ENCODE results near the gene DUSP9.

DNA sequence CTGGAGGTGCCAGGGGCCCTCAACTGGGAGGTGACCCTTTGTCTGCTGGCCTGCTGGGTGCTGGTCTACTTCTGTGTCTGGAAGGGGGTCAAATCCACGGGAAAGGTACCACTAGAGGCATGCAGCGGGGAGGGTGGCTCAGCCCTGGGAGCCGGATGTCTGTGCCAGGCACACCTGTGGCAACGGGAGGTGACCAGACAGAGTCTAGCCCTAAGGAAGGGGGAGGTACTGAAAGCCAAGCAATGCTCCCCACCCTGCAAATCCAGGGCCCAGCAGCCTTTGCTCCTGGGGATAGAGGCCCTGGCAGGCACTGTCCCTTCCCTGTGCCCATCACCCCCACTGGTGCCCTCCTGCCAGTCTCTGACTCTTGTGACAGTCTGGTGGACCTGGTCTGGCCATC, 45.0 kb downstream of the DUSP9 start:
- no peak for TF ChIP-seq CTCF (IDR thresholded peaks at IDR 0.05)
- no peak for TF ChIP-seq POLR2A (IDR thresholded peaks at IDR 0.05)

All from right lobe of liver (tissue), 4 donors.